ENCODE measurements around the gene ADO. TPM values are rescaled to one million over a fixed set of nuclear protein-coding genes. Genes with fewer than 3 reads are reported as not detected.

The ADO gene
- total and polyA plus RNA-seq, 2 experiments from 2014 or later = 8.9 to 24.6 TPM

DNA sequence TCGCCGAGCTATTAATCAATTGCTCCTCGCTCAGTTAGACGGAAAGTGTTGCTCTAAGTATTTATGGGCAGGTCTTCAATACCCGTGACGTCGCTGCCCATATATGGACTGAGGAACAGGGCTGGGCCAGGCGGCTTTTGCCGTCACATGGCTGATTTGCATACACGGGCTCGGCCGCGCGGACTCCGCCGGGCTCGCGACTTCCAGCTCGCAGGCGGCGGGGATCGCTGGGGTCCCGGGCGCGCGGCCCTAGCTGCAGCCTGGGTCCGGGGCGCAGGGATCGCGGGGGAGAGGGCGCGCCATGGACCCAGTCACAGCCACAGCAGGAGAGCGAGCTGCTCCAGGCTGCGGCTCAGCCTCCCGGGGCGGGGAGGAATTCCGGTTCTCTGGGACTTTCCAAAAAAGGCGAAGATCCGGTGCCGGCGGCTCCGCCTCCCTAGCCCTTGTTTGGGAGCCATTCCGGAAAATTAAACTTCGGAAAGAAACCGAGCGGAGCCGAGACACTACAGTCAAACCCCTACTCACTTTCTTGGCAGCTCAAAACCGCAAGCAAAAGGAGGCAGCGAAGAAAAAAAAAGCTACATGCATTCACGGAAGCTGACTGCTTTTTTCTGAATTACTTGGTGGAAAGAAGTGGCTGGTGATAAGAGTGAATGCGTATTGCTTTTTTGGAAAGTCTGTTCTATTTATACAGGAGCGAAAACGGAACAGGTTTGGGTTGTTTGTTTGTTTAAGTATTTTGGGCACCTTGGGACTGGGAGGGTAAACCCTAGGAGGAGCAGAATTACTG lies 12.0 kb downstream of the ADO start, which contains the start of gene EGR2:
EGR2 (minus strand) TSS at position 36 of the 790 bp plus-strand sequence. CDS start 337 bp downstream, outside the sequence.
- peak within 1 kb of the TSS; percentile 87 for H2AFZ ChIP-seq
- H3K9me3 ChIP-seq (ENCODE audit: low read depth) = no peaks in the 10 kb centered on the region
- H3K79me2 ChIP-seq = no peaks in the 10 kb centered on the region
- WGBS (ENCODE audit: low lambda C conversion rate, missing lambda C conversion rate) = under 1% methylated on average over 53 of the region's 53 CpGs
- peak; percentile 96 for DNase-seq (ENCODE audit: low spot score)
- H3K4me3 ChIP-seq = peak within 1 kb of the TSS; percentile 60
- H3K27me3 ChIP-seq = peaks cover 70% of the 10 kb centered on the region
- H3K27ac ChIP-seq = peak within 1 kb of the TSS; percentile 90
- no peaks in the 10 kb centered on the region for H3K36me3 ChIP-seq (replicated peaks; ENCODE audit: insufficient read depth, low read depth)
- no peaks in the 10 kb centered on the region for H4K20me1 ChIP-seq (ENCODE audit: insufficient read depth, poor library complexity, severe bottlenecking)
- H3K9me2 ChIP-seq (replicated peaks; ENCODE audit: insufficient read depth) = no peaks in the 10 kb centered on the region
- TF ChIP-seq, protein P1, sequence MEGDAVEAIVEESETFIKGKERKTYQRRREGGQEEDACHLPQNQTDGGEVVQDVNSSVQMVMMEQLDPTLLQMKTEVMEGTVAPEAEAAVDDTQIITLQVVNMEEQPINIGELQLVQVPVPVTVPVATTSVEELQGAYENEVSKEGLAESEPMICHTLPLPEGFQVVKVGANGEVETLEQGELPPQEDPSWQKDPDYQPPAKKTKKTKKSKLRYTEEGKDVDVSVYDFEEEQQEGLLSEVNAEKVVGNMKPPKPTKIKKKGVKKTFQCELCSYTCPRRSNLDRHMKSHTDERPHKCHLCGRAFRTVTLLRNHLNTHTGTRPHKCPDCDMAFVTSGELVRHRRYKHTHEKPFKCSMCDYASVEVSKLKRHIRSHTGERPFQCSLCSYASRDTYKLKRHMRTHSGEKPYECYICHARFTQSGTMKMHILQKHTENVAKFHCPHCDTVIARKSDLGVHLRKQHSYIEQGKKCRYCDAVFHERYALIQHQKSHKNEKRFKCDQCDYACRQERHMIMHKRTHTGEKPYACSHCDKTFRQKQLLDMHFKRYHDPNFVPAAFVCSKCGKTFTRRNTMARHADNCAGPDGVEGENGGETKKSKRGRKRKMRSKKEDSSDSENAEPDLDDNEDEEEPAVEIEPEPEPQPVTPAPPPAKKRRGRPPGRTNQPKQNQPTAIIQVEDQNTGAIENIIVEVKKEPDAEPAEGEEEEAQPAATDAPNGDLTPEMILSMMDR (IDR thresholded peaks at IDR 0.05; ENCODE audit: poor library complexity) = no peak
- TF ChIP-seq EZH2phosphoT487 (IDR thresholded peaks at IDR 0.05; ENCODE audit: low read depth, severe bottlenecking, unreplicated experiment) (no peak), EZH2 (IDR thresholded peaks at IDR 0.05; ENCODE audit: borderline replicate concordance) (no peak)
- peak within 1 kb of the TSS; percentile 84 for H3K4me2 ChIP-seq
- peaks cover 28% of the 10 kb centered on the region for H3K4me1 ChIP-seq (ENCODE audit: insufficient read depth)

- no peak for TF ChIP-seq EZH2 (IDR thresholded peaks at IDR 0.05; ENCODE audit: borderline replicate concordance)
- TF ChIP-seq, protein P1 (IDR thresholded peaks at IDR 0.05; ENCODE audit: poor library complexity) = no peak
- no peak for TF ChIP-seq EZH2phosphoT487 (IDR thresholded peaks at IDR 0.05; ENCODE audit: low read depth, severe bottlenecking, unreplicated experiment)
- peak overlapping the region; percentile 87 for H2AFZ ChIP-seq
- H3K79me2 ChIP-seq = no peaks in the 10 kb centered on the region
- no peaks in the 10 kb centered on the region for H4K20me1 ChIP-seq (ENCODE audit: insufficient read depth, poor library complexity, severe bottlenecking)
- peaks cover 76% of the 10 kb centered on the region for H3K27me3 ChIP-seq
- peak; percentile 69 for DNase-seq (ENCODE audit: low spot score)
- H3K27ac ChIP-seq = peak overlapping the region; percentile 90
- no peaks in the 10 kb centered on the region for H3K36me3 ChIP-seq (replicated peaks; ENCODE audit: insufficient read depth, low read depth)
- H3K9me2 ChIP-seq (replicated peaks; ENCODE audit: insufficient read depth) = no peaks in the 10 kb centered on the region
- 2% methylated on average over 36 of the region's 49 CpGs for WGBS (ENCODE audit: low lambda C conversion rate, missing lambda C conversion rate)
- peaks cover 28% of the 10 kb centered on the region for H3K4me1 ChIP-seq (ENCODE audit: insufficient read depth)
- peak overlapping the region; percentile 60 for H3K4me3 ChIP-seq
- H3K4me2 ChIP-seq = peak overlapping the region; percentile 84
- H3K9me3 ChIP-seq (ENCODE audit: low read depth) = no peaks in the 10 kb centered on the region
Measured at GRCh38 chr10:62817121-62817765, 12.7 kb downstream of the ADO start.

DNA sequence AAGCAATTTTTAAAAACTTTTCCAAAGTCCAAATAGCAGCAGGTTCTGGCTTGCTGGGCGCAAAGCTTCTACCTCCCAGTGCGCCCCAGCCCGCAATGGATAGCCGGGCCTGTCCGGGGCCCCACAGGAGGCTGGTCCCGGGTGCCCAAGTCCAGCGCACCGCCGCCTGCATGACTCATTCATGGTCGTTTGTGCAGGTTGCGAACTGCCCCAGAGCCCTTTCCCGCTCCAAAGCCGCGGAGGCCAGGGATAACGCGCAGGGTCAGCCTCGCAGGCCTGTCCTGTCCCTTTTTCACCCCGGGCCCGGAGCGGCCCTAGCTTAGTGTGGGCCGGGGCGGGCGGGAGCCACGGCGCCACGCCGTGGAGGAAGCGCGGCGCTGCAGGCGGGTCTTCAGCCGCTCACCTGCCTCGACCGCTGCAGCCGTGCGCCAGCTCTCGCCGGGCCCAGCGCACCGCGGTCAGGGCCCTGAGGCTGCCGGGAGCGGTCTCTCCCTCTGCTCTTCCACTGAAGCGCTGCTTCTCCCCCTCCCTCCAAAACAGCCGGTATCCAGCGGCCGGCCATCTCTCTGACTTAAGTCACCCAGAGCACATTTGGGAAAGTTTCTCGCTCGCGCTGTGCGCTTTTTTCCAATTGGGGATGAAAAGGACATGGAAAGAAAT lies 13.4 kb downstream of the ADO start:
- peaks cover 70% of the 10 kb centered on the region for H3K27me3 ChIP-seq
- no peaks in the 10 kb centered on the region for H3K79me2 ChIP-seq
- peak overlapping the region; percentile 60 for H3K4me3 ChIP-seq
- peak overlapping the region; percentile 84 for H3K4me2 ChIP-seq
- TF ChIP-seq EZH2 (IDR thresholded peaks at IDR 0.05; ENCODE audit: borderline replicate concordance) (peak; percentile 26), EZH2phosphoT487 (IDR thresholded peaks at IDR 0.05; ENCODE audit: low read depth, severe bottlenecking, unreplicated experiment) (no peak)
- TF ChIP-seq, protein P1 (IDR thresholded peaks at IDR 0.05; ENCODE audit: poor library complexity) = peak; percentile 71
- no peaks in the 10 kb centered on the region for H3K9me2 ChIP-seq (replicated peaks; ENCODE audit: insufficient read depth)
- 2% methylated on average over 36 of the region's 51 CpGs for WGBS (ENCODE audit: low lambda C conversion rate, missing lambda C conversion rate)
- H3K27ac ChIP-seq = peak overlapping the region; percentile 90
- H3K4me1 ChIP-seq (ENCODE audit: insufficient read depth) = peaks cover 28% of the 10 kb centered on the region
- H4K20me1 ChIP-seq (ENCODE audit: insufficient read depth, poor library complexity, severe bottlenecking) = no peaks in the 10 kb centered on the region
- no peaks in the 10 kb centered on the region for H3K36me3 ChIP-seq (replicated peaks; ENCODE audit: insufficient read depth, low read depth)
- peak; percentile 90 for DNase-seq (ENCODE audit: low spot score)
- H3K9me3 ChIP-seq (ENCODE audit: low read depth) = no peaks in the 10 kb centered on the region
- H2AFZ ChIP-seq = peak overlapping the region; percentile 87
